HepG2 (cell line): ENCODE measurements around the gene MYRIP. TPM values are rescaled to one million over a fixed set of nuclear protein-coding genes. Genes with fewer than 3 reads are reported as not detected.

Experiments used
- ATAC-seq: fragments of 200-7000 bp; cut with Tn5 transposase; 3 replicates; pipeline ENCODE4 v1.9.1; 2020; ENCODE audit warnings: mild to moderate bottlenecking, moderate library complexity
- BruUV-seq: library from RNA; stranded (reverse); fragments of 400-500 nt; replicated peaks from 2 replicates; lab custom pipeline; 2021; lab: Mats Ljungman, UMichigan
- CTCF ChIA-PET: fragments of 300-600 bp; formaldehyde crosslinking; extraction: SDS; loops from one replicate; lab custom pipeline; 2021; ENCODE audit warnings: low total read pairs, inconsistent platforms, low intra/inter-chr PET ratio; lab: Yijun Ruan, JAX
- POLR2A ChIA-PET: fragments of 350-600 bp; sonication (Branson Sonifier 250); formaldehyde crosslinking; loops from one replicate; lab custom pipeline; 2020; ENCODE audit warnings: antibody characterized with exemption, inconsistent platforms; lab: Yijun Ruan, JAX
- DNase-seq: peaks from one replicate; pipeline ENCODE4 v3.0.0-alpha.2; 2015; ENCODE audit warnings: low spot score
- FAIRE-seq: peaks from 3 replicates; lab custom pipeline; 2011; peaks lifted over from hg19 to GRCh38; lab: Jason Lieb, UNC
- H2AFZ ChIP-seq: one replicate; pipeline ENCODE4 v1.6.1; 2011; ENCODE audit warnings: low read length, inconsistent platforms
- H3K27ac ChIP-seq: fragments of 300-600 bp; 3 replicates; pipeline ENCODE4 v1.8.0; 2011; ENCODE audit warnings: mixed run types, mild to moderate bottlenecking, mixed read lengths, low read length, inconsistent platforms; ENCODE audit not compliant: insufficient read depth; ENCODE audit errors: extremely low read length
- H3K27me3 ChIP-seq, 2 experiments: fragments of 200-600 bp in 1 of 2; 2 replicates in 1 of 2; 3 replicates in 1 of 2; pipeline versions ENCODE4 v1.6.0 to v1.8.0; 2011; ENCODE audit warnings: low read length in 2 of 2, mild to moderate bottlenecking in 2 of 2, moderate library complexity in 2 of 2, inconsistent platforms in 1 of 2; ENCODE audit not compliant: insufficient read depth in 2 of 2, control insufficient read depth in 1 of 2
- H3K36me3 ChIP-seq, 2 experiments: fragments of 200-600 bp in 1 of 2; replicated peaks in 1 of 2; 2 replicates in 1 of 2; 3 replicates in 1 of 2; pipeline versions ENCODE4 v1.5.1 to v1.8.0; 2011; ENCODE audit warnings: low read length in 2 of 2, inconsistent platforms in 1 of 2; ENCODE audit not compliant: insufficient read depth in 2 of 2, control insufficient read depth in 1 of 2
- H3K4me1 ChIP-seq: 2 replicates; pipeline ENCODE4 v1.5.1; 2012; ENCODE audit warnings: low read length, inconsistent platforms; ENCODE audit not compliant: insufficient read depth
- H3K4me2 ChIP-seq: 2 replicates; pipeline ENCODE4 v1.6.0; 2011; ENCODE audit warnings: low read depth, low read length, inconsistent platforms
- H3K4me3 ChIP-seq, 3 experiments: fragments of 200-600 bp in 1 of 3; sonication (generic), shearing (Covaris generic) in 1 of 3; replicated peaks in 1 of 3; 2 replicates each; pipeline ENCODE4 v1.5.1; 2011 to 2016; ENCODE audit warnings: low read length in 3 of 3, inconsistent platforms in 2 of 3, low read depth in 2 of 3, mild to moderate bottlenecking in 2 of 3, control low read depth in 1 of 3, mixed read lengths in 1 of 3; ENCODE audit not compliant: insufficient read depth in 1 of 3
- H3K79me2 ChIP-seq: one replicate; pipeline ENCODE4 v1.6.1; 2011; ENCODE audit warnings: low read length, inconsistent platforms; ENCODE audit not compliant: insufficient read depth
- H3K9ac ChIP-seq: 2 replicates; pipeline ENCODE4 v1.6.0; 2011; ENCODE audit warnings: mild to moderate bottlenecking, low read depth, low read length, inconsistent platforms; ENCODE audit not compliant: insufficient read depth
- H3K9me3 ChIP-seq: 2 replicates; pipeline ENCODE4 v1.5.1; 2012; ENCODE audit warnings: mild to moderate bottlenecking, low read length
- H4K20me1 ChIP-seq: 2 replicates; pipeline ENCODE4 v1.6.0; 2011; ENCODE audit warnings: inconsistent platforms, mild to moderate bottlenecking, low read length, moderate library complexity; ENCODE audit not compliant: insufficient read depth
- CBX1 ChIP-seq: IDR thresholded peaks from one replicate; pipeline ENCODE4 v1.6.1; 2016; ENCODE audit warnings: antibody characterized with exemption, low read depth
- CEBPB ChIP-seq: IDR thresholded peaks from 2 replicates; pipeline ENCODE4 v1.6.1; 2011; ENCODE audit warnings: low read depth, low read length, improper control_type of control experiment, borderline replicate concordance
- GFI1 ChIP-seq: sonication (generic); formaldehyde crosslinking; IDR thresholded peaks from 2 replicates; pipeline ENCODE4 v1.5.0; 2020; ENCODE audit warnings: missing genetic modification reagents, mild to moderate bottlenecking, borderline replicate concordance
- HNF1B ChIP-seq: sonication (generic); formaldehyde crosslinking; IDR thresholded peaks from 2 replicates; pipeline ENCODE4 v1.5.1; 2020; ENCODE audit warnings: mild to moderate bottlenecking, moderate library complexity, missing genetic modification reagents
- ZFY ChIP-seq: sonication (generic); formaldehyde crosslinking; IDR thresholded peaks from 2 replicates; pipeline ENCODE4 v1.4.0; 2020; ENCODE audit warnings: missing genetic modification reagents
- ZNF234 ChIP-seq: sonication (generic); formaldehyde crosslinking; conservative IDR thresholded peaks from 2 replicates; pipeline ENCODE4 v1.5.1; 2020; ENCODE audit warnings: mild to moderate bottlenecking, missing genetic modification reagents
- ZNF253 ChIP-seq: sonication (generic); formaldehyde crosslinking; IDR thresholded peaks from 2 replicates; pipeline ENCODE4 v1.8.0; 2022; ENCODE audit warnings: mild to moderate bottlenecking, missing genetic modification reagents, borderline replicate concordance
- ZNF563 ChIP-seq: sonication (generic); formaldehyde crosslinking; IDR thresholded peaks from 2 replicates; pipeline ENCODE4 v1.8.0; 2022; ENCODE audit warnings: mild to moderate bottlenecking, moderate library complexity, missing genetic modification reagents
- ZNF567 ChIP-seq: sonication (generic); formaldehyde crosslinking; IDR thresholded peaks from 2 replicates; pipeline ENCODE4 v1.8.1; 2023; ENCODE audit warnings: mild to moderate bottlenecking, missing genetic modification reagents, borderline replicate concordance
- WGBS: methylation state at CpG from one replicate; pipeline ENCODE4 v1.1.6; 2017; ENCODE audit warnings: low lambda C conversion rate; 5-methylcytosine and 5-hydroxymethylcytosine counted together
- in situ Hi-C: cut with HindIII; loops from 2 replicates; pipeline ENCODE4 v1.10.0; 2017; ENCODE audit warnings: low pct_unique_long_range_greater_than_20kb; ENCODE audit not compliant: extremely low pct_ligation_motif_present
- intact Hi-C: fragments of 100-400 bp; cut with micrococcal nuclease; formaldehyde crosslinking; loops from one replicate; pipeline ENCODE4 v1.10.0; 2022; ENCODE audit not compliant: unreplicated experiment
- polyA plus RNA-seq, 8 experiments: library from polyadenylated mRNA; depleted of rRNA in 3 of 8; stranded (reverse) in 7 of 8; unstranded in 1 of 8; fragments of >200 nt; fragmentation: Illumina TruSeq in 4 of 8; extraction: Trizol in 4 of 8; gene quantifications; 2 replicates each; pipeline versions ENCODE4 v1.2.1 to v1.2.3, GENCODE V29; 2011 to 2016; ENCODE audit warnings: low read depth in 4 of 8, missing spikeins in 1 of 8, mixed read lengths in 1 of 8; ENCODE audit not compliant: insufficient read depth in 1 of 8
- total RNA-seq, 5 experiments: library from RNA; depleted of rRNA; stranded (reverse); fragments of >200 nt; fragmentation: Illumina TruSeq; extraction: Trizol; gene quantifications; 2 replicates each; pipeline ENCODE4 v1.2.3, GENCODE V29; 2016; ENCODE audit warnings: low read depth in 1 of 5

The MYRIP gene
- total and polyA plus RNA-seq, 2 of the 13 experiments (the other 11 are each of a cell fraction or from before 2014, with no cell fraction given) = 0.64 to 0.84 TPM

- TF ChIP-seq ZFY (CRISPR knock-in tag) (no peak), GFI1 (CRISPR knock-in tag) (no peak), CEBPB (no peak), HNF1B (no peak), ZNF567 (no peak), ZNF234 (CRISPR knock-in tag) (no peak), ZNF563 (CRISPR knock-in tag) (no peak), ZNF253 (CRISPR knock-in tag) (no peak), CBX1 (no peak)
- no peak for FAIRE-seq
- no peaks in the 10 kb centered on the region for H3K9me3 ChIP-seq
- ChIA-PET POLR2A (no interaction called here), CTCF (no interaction called here)
- no peak overlapping the region for H2AFZ ChIP-seq
- BruUV-seq = no TSS peak
- H3K36me3 ChIP-seq = no peaks in the 10 kb centered on the region
- no peak overlapping the region for H3K4me2 ChIP-seq
- no peaks in the 10 kb centered on the region for H3K79me2 ChIP-seq
- H3K4me3 ChIP-seq = no peak overlapping the region
- intact Hi-C loops (no loop called here), in situ Hi-C loops (no loop called here)
- H4K20me1 ChIP-seq = no peaks in the 10 kb centered on the region
- no peak overlapping the region for H3K9ac ChIP-seq
- DNase-seq = no peak
- no peak for ATAC-seq
- WGBS = 53% methylated on average over 9 of the region's 9 CpGs
- no peaks in the 10 kb centered on the region for H3K4me1 ChIP-seq
- no peaks in the 10 kb centered on the region for H3K27me3 ChIP-seq
- no peak overlapping the region for H3K27ac ChIP-seq
Measured at GRCh38 chr3:40116478-40117177, 307.2 kb downstream of the MYRIP start.
